Testis (tissue), 2 donors: ENCODE measurements around the gene DYTN.

Experiments
- POLR2A ChIP-seq: fragments of 450-650 bp; IDR thresholded peaks from one replicate; pipeline ENCODE4 v1.6.1; 2017; ENCODE audit warnings: antibody characterized with exemption, mild to moderate bottlenecking, moderate library complexity
- TF ChIP-seq, protein P1 (sequence below), 3 experiments: fragments of 450-650 bp in 2 of 3; fragments of 200-600 bp in 1 of 3; sonication (generic) in 1 of 3; IDR thresholded peaks; one replicate each; pipeline ENCODE4 v1.5.1; 2016 to 2019; ENCODE audit warnings: antibody characterized with exemption in 3 of 3, mild to moderate bottlenecking in 2 of 3, moderate library complexity in 1 of 3

DNA sequence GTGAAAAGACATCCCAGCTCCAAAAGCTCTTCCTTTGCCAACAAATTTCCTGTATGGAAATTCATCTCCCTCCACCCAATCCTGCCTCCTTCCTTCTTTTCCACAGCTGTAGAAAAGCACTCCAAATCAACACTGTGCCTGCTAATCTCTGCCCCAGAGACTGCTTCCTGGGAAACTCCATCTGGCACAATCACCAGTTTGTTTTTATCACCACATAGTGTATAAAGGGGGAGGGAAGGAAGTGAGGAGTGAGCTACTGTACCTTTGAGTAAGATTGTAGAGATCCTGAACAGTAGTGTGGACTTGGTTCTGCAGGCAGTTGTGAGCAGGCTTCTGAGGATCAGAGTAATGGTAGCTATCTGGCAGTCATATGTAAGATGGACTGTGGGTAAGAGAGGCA, 90.6 kb downstream of the DYTN start:
- TF ChIP-seq, protein P1, sequence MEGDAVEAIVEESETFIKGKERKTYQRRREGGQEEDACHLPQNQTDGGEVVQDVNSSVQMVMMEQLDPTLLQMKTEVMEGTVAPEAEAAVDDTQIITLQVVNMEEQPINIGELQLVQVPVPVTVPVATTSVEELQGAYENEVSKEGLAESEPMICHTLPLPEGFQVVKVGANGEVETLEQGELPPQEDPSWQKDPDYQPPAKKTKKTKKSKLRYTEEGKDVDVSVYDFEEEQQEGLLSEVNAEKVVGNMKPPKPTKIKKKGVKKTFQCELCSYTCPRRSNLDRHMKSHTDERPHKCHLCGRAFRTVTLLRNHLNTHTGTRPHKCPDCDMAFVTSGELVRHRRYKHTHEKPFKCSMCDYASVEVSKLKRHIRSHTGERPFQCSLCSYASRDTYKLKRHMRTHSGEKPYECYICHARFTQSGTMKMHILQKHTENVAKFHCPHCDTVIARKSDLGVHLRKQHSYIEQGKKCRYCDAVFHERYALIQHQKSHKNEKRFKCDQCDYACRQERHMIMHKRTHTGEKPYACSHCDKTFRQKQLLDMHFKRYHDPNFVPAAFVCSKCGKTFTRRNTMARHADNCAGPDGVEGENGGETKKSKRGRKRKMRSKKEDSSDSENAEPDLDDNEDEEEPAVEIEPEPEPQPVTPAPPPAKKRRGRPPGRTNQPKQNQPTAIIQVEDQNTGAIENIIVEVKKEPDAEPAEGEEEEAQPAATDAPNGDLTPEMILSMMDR (IDR thresholded peaks at IDR 0.05) = no peak
- TF ChIP-seq POLR2A = no peak
